Cardiac fibroblast (primary cell): ENCODE measurements around the gene TMED4.

Experiments
- DNase-seq, 2 donors: peaks; one replicate each; pipeline versions ENCODE4 v3.0.0 to v3.0.0-alpha.2; 2010; ENCODE audit warnings: low read depth in 2 of 2
- H3K4me3 ChIP-seq, 2 donors: replicated peaks in 1 of 2; 1 replicate in 1 of 2; 2 replicates in 1 of 2; pipeline ENCODE4 v1.5.1; 2011; ENCODE audit warnings: low read depth in 2 of 2, low read length in 2 of 2, mild to moderate bottlenecking in 2 of 2, moderate library complexity in 1 of 2
- CTCF ChIP-seq: IDR thresholded peaks from one replicate; pipeline ENCODE4 v1.5.1; 2011; ENCODE audit warnings: low read depth, mild to moderate bottlenecking, low read length, inconsistent platforms

The TMED4 gene

DNA sequence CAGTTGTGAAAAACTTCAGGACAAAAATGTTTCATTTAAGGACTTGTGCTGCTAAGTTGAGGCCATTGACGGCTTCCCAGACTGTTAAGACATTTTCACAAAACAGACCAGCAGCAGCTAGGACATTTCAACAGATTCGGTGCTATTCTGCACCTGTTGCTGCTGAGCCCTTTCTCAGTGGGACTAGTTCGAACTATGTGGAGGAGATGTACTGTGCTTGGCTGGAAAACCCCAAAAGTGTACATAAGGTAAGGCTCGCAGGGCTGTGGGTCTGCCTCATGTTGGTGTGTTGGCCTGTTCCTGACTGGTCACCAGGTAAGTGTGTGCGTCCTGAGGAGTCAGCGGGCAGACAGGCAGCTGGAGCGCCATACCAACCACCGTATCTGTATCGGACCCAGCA lies 42.3 kb upstream of the TMED4 start:
- H3K4me3 ChIP-seq = no peak overlapping the region
- TF ChIP-seq CTCF = no peak
- no peak for DNase-seq

- peak in 1 of 2 donors; percentile 32 for DNase-seq
- TF ChIP-seq CTCF = no peak
- no peak overlapping the region for H3K4me3 ChIP-seq
Measured at GRCh38 chr7:44622342-44623151, 40.5 kb upstream of the TMED4 start.

GRCh38 chr7:44621750-44622103 lies 39.7 kb upstream of the TMED4 start:
- TF ChIP-seq CTCF = no peak
- H3K4me3 ChIP-seq = no peak overlapping the region
- no peak for DNase-seq

- TF ChIP-seq CTCF = no peak
- DNase-seq = peak; percentile 41 to 83
- no peak overlapping the region for H3K4me3 ChIP-seq
Measured at GRCh38 chr7:44621034-44621749, 39.2 kb upstream of the TMED4 start.

GRCh38 chr7:44618753-44619152 lies 36.7 kb upstream of the TMED4 start:
- DNase-seq = no peak
- H3K4me3 ChIP-seq = no peak overlapping the region
- TF ChIP-seq CTCF = no peak

GRCh38 chr7:44618045-44618444 lies 36.0 kb upstream of the TMED4 start:
- no peak for TF ChIP-seq CTCF
- DNase-seq = no peak
- no peak overlapping the region for H3K4me3 ChIP-seq
